NCI-H526 (cell line): ENCODE measurements around the gene FOXP1.

Experiments used
- DNase-seq, 2 experiments: peaks; one replicate each; lab custom pipeline; 2025; lab: John Stamatoyannopoulos, UW

FOXP1 gene

GRCh38 chr3:71484452-71484851 lies 99.1 kb downstream of the FOXP1 start:
- no peak for DNase-seq

- no peak for DNase-seq
These were observed 99.5 kb downstream of the FOXP1 start for GRCh38 chr3:71484047-71484446.

GRCh38 chr3:71482771-71483170 lies 100.8 kb downstream of the FOXP1 start:
- DNase-seq = no peak

GRCh38 chr3:71478568-71478967 lies 105.0 kb downstream of the FOXP1 start:
- DNase-seq = no peak

- no peak for DNase-seq
These were observed 106.6 kb downstream of the FOXP1 start for GRCh38 chr3:71476950-71477349.

- DNase-seq = no peak
These were observed 114.4 kb downstream of the FOXP1 start for GRCh38 chr3:71469138-71469435.

GRCh38 chr3:71468311-71469137 lies 115.0 kb downstream of the FOXP1 start:
- no peak for DNase-seq

GRCh38 chr3:71466483-71466882 lies 117.0 kb downstream of the FOXP1 start:
- DNase-seq = no peak

- DNase-seq = no peak
These were observed 118.0 kb downstream of the FOXP1 start for GRCh38 chr3:71465371-71466036.

GRCh38 chr3:71464613-71465012 lies 118.9 kb downstream of the FOXP1 start:
- DNase-seq = no peak

- DNase-seq = no peak
These were observed 119.9 kb downstream of the FOXP1 start for GRCh38 chr3:71463617-71464016.

GRCh38 chr3:71462586-71462985 lies 120.9 kb downstream of the FOXP1 start:
- DNase-seq = no peak

GRCh38 chr3:71461749-71462483 lies 121.6 kb downstream of the FOXP1 start:
- no peak for DNase-seq

GRCh38 chr3:71461114-71461513 lies 122.4 kb downstream of the FOXP1 start:
- DNase-seq = no peak

GRCh38 chr3:71458895-71459294 lies 124.6 kb downstream of the FOXP1 start:
- no peak for DNase-seq

GRCh38 chr3:71456826-71457225 lies 126.7 kb downstream of the FOXP1 start:
- DNase-seq = no peak

GRCh38 chr3:71456156-71456555 lies 127.4 kb downstream of the FOXP1 start:
- no peak for DNase-seq

- DNase-seq = no peak
These were observed 128.8 kb downstream of the FOXP1 start for GRCh38 chr3:71454512-71455403.

GRCh38 chr3:71453822-71454511 lies 129.6 kb downstream of the FOXP1 start:
- DNase-seq = no peak

- no peak for DNase-seq
These were observed 130.2 kb downstream of the FOXP1 start for GRCh38 chr3:71453319-71453718.

- no peak for DNase-seq
These were observed 131.7 kb downstream of the FOXP1 start for GRCh38 chr3:71451812-71452211.
